ENCODE measurements around the gene RBM34. TPM values are rescaled to one million over a fixed set of nuclear protein-coding genes. Genes with fewer than 3 reads are reported as not detected.
"Not testable (repeated sequence)": the region's sequence is repeated elsewhere in the genome, so short reads cannot be mapped to it uniquely, and the experiment has no call there.

The RBM34 gene
- total RNA-seq, 4 donors from 2014 or later, result 13.1 to 56.7 (median 29.7) TPM

- 5 to 30% methylated on average over 8 to 24 of the region's 24 CpGs for WGBS, 2 donors (ENCODE audit: low coverage in 1 of 2)
- H3K27me3 ChIP-seq, result no peaks in the 10 kb centered on the region
- TF ChIP-seq EP300 (IDR thresholded peaks at IDR 0.05; ENCODE audit: low read depth) (no peak), CTCF (IDR thresholded peaks at IDR 0.05) (peak; percentile 88 to 95 (median 93)), POLR2A (IDR thresholded peaks at IDR 0.05) (no peak)
- H3K27ac ChIP-seq, result peak overlapping the region in 1 of 4 donors; percentile 21
- in situ Hi-C loops (cut with MboI; ENCODE audit: low pct_ligation_motif_present in 1 of 4, low pct_unique_long_range_greater_than_20kb in 1 of 4, low sequenced_read_pairs in 3 of 4) (loop anchor here in 3 of 4 donors (5.0 to 10.0 kb wide), 2 partner anchors 321 to 597 kb away; no protein-coding TSS in a partner anchor), intact Hi-C loops (cut with DNase I; ENCODE audit: low total_unique reads) (loop anchor here (5.0 kb wide), 1 partner anchor 377 kb away; no protein-coding TSS in a partner anchor)
- H3K4me1 ChIP-seq, result peaks cover 9 to 13% (median 11%) of the 10 kb centered on the region in 4 donors
- H3K4me3 ChIP-seq, result no peak overlapping the region
- no peaks in the 10 kb centered on the region for H3K9me3 ChIP-seq
- no peaks in the 10 kb centered on the region for H3K36me3 ChIP-seq
- DNase-seq, result peak; percentile 87
These were observed 67.1 kb downstream of the RBM34 start for GRCh38 chr1:235093696-235094592.

- intact Hi-C loops (cut with DNase I; ENCODE audit: low total_unique reads), result loop anchor here (5.0 kb wide), 1 partner anchor 376 kb away; no protein-coding TSS in a partner anchor
- TF ChIP-seq EP300 (IDR thresholded peaks at IDR 0.05; ENCODE audit: low read depth), result no peak
- no peak for TF ChIP-seq POLR2A (IDR thresholded peaks at IDR 0.05)
- no peak for TF ChIP-seq CTCF (IDR thresholded peaks at IDR 0.05)
- no peak for TF ChIP-seq POLR2AphosphoS5 (IDR thresholded peaks at IDR 0.05)
- in situ Hi-C loops (cut with MboI; ENCODE audit: low pct_ligation_motif_present in 1 of 4, low pct_unique_long_range_greater_than_20kb in 1 of 4, low sequenced_read_pairs in 3 of 4), result loop anchor here in 3 of 4 donors (5.0 to 10.0 kb wide), 2 partner anchors 322 to 596 kb away; no protein-coding TSS in a partner anchor
- Histone ChIP-seq H3K4me3 (no peak overlapping the region), H3K4me1 (peaks cover 9 to 13% (median 11%) of the 10 kb centered on the region in 4 donors), H3K36me3 (no peaks in the 10 kb centered on the region), H3K9me3 (no peaks in the 10 kb centered on the region), H3K27ac (peak overlapping the region in 1 of 4 donors; percentile 21), H3K27me3 (no peaks in the 10 kb centered on the region)
- 36% methylated on average over 26 of the region's 27 CpGs; no CpG with 5 or more reads in 1 of the 2 donors for WGBS, 2 donors (ENCODE audit: low coverage in 1 of 2)
- DNase-seq, result peak; percentile 59
These were observed 67.9 kb downstream of the RBM34 start for GRCh38 chr1:235093013-235093695.

- intact Hi-C loops (cut with DNase I; ENCODE audit: low total_unique reads), result loop anchor here (5.0 kb wide), 1 partner anchor 375 kb away; no protein-coding TSS in a partner anchor
- not testable (repeated sequence) for DNase-seq
These were observed 68.6 kb downstream of the RBM34 start for GRCh38 chr1:235092415-235092814.

GRCh38 chr1:235092045-235092406 is 69.0 kb downstream of the RBM34 start:
- in situ Hi-C loops (cut with MboI; ENCODE audit: low pct_ligation_motif_present in 1 of 4, low pct_unique_long_range_greater_than_20kb in 1 of 4, low sequenced_read_pairs in 3 of 4), result loop anchor here in 3 of 4 donors (5.0 to 10.0 kb wide), 2 partner anchors 323 to 595 kb away; no protein-coding TSS in a partner anchor
- H3K9me3 ChIP-seq, H3K27ac ChIP-seq, H3K4me3 ChIP-seq, DNase-seq, H3K36me3 ChIP-seq, H3K27me3 ChIP-seq: not testable (repeated sequence)
- H3K4me1 ChIP-seq, result peaks cover 9 to 13% (median 11%) of the 10 kb centered on the region in 4 donors
- 96% methylated on average over 8 of the region's 8 CpGs; no CpG with 5 or more reads in 1 of the 2 donors for WGBS, 2 donors (ENCODE audit: low coverage in 1 of 2)
- intact Hi-C loops (cut with DNase I; ENCODE audit: low total_unique reads), result loop anchor here (5.0 kb wide), 1 partner anchor 375 kb away; no protein-coding TSS in a partner anchor

More at GRCh38 chr1:235092415-235092814, 68.6 kb downstream of the RBM34 start:
- in situ Hi-C loops (cut with MboI; ENCODE audit: low pct_ligation_motif_present in 1 of 4, low pct_unique_long_range_greater_than_20kb in 1 of 4, low sequenced_read_pairs in 3 of 4), result loop anchor here in 3 of 4 donors (5.0 to 10.0 kb wide), 2 partner anchors 322 to 595 kb away; no protein-coding TSS in a partner anchor
- not testable (repeated sequence) for H3K9me3 ChIP-seq, H3K36me3 ChIP-seq, H3K27ac ChIP-seq, H3K4me3 ChIP-seq, H3K27me3 ChIP-seq
- H3K4me1 ChIP-seq, result peaks cover 9 to 13% (median 11%) of the 10 kb centered on the region in 4 donors
- 93% methylated on average over 14 of the region's 14 CpGs; no CpG with 5 or more reads in 1 of the 2 donors for WGBS, 2 donors (ENCODE audit: low coverage in 1 of 2)

GRCh38 chr1:235091319-235092044 is 69.6 kb downstream of the RBM34 start:
- intact Hi-C loops (cut with DNase I; ENCODE audit: low total_unique reads), result loop anchor here (5.0 kb wide), 1 partner anchor 374 kb away; no protein-coding TSS in a partner anchor
- H3K27me3 ChIP-seq, H3K9me3 ChIP-seq, H3K36me3 ChIP-seq, DNase-seq, H3K4me3 ChIP-seq, H3K27ac ChIP-seq: not testable (repeated sequence)
- WGBS, 2 donors (ENCODE audit: low coverage in 1 of 2), result 89 to 100% methylated on average over 6 to 20 of the region's 20 CpGs
- in situ Hi-C loops (cut with MboI; ENCODE audit: low pct_ligation_motif_present in 1 of 4, low pct_unique_long_range_greater_than_20kb in 1 of 4, low sequenced_read_pairs in 3 of 4), result loop anchor here in 3 of 4 donors (5.0 to 10.0 kb wide), 2 partner anchors 323 to 594 kb away; no protein-coding TSS in a partner anchor
- H3K4me1 ChIP-seq, result peaks cover 9 to 13% (median 11%) of the 10 kb centered on the region in 4 donors

All from transverse colon (tissue), 4 donors.